Gastrocnemius medialis (tissue), 4 donors: Measurements from ENCODE around the gene KCNQ1.

ENCODE experiments used
- CTCF ChIP-seq, 5 experiments: fragments of 450-650 bp in 3 of 5; fragments of 200-600 bp in 2 of 5; sonication (generic) in 2 of 5; IDR thresholded peaks in 4 of 5; conservative IDR thresholded peaks in 1 of 5; 1 replicate in 4 of 5; 2 replicates in 1 of 5; pipeline ENCODE4 v1.5.1; 2016 to 2019; ENCODE audit warnings: antibody characterized with exemption in 5 of 5, mild to moderate bottlenecking in 3 of 5, moderate library complexity in 3 of 5
- POLR2A ChIP-seq, 2 donors: fragments of 450-650 bp; IDR thresholded peaks; one replicate each; pipeline ENCODE4 v1.6.1; 2017; ENCODE audit warnings: antibody characterized with exemption in 2 of 2, mild to moderate bottlenecking in 2 of 2, moderate library complexity in 2 of 2

- no peak for TF ChIP-seq CTCF (IDR thresholded peaks at IDR 0.05 in 4 of 5, conservative IDR thresholded peaks at IDR 0.05 in 1 of 5)
- no peak for TF ChIP-seq POLR2A (IDR thresholded peaks at IDR 0.05)
Measured at GRCh38 chr11:2558861-2559526, 114.2 kb downstream of the KCNQ1 start.
